HepG2 (cell line): ENCODE data around the gene FRMD8. TPM values are rescaled to one million over a fixed set of nuclear protein-coding genes. Genes with fewer than 3 reads are reported as not detected.

Experiments used
- AGO2 ChIP-seq: fragments of 200-400 bp; formaldehyde crosslinking; optimal IDR thresholded peaks from 2 replicates; pipeline ENCODE3; 2017; ENCODE audit warnings: mild to moderate bottlenecking, low read depth, low read length, moderate library complexity
- BHLHE40 ChIP-seq: IDR thresholded peaks from 2 replicates; pipeline ENCODE4 v1.6.1; 2011; ENCODE audit warnings: low read length, improper control_type of control experiment
- HDAC2 ChIP-seq: sonication (generic); formaldehyde crosslinking; IDR thresholded peaks from 2 replicates; pipeline ENCODE4 v1.4.0; 2020; ENCODE audit warnings: missing genetic modification reagents
- HNRNPL ChIP-seq: fragments of 200-400 bp; formaldehyde crosslinking; IDR thresholded peaks from 2 replicates; pipeline ENCODE4 v1.6.1; 2017; ENCODE audit warnings: mild to moderate bottlenecking, low read depth, low read length
- MXD3 ChIP-seq: IDR thresholded peaks from 2 replicates; pipeline ENCODE4 v1.6.1; 2016; ENCODE audit warnings: mild to moderate bottlenecking, missing biosample characterization, missing genetic modification reagents
- NAIF1 ChIP-seq: sonication (generic); formaldehyde crosslinking; IDR thresholded peaks from 2 replicates; pipeline ENCODE4 v1.5.0; 2020; ENCODE audit warnings: mild to moderate bottlenecking, missing genetic modification reagents, borderline replicate concordance
- POLR2G ChIP-seq: fragments of 200-400 bp; formaldehyde crosslinking; IDR thresholded peaks from 2 replicates; pipeline ENCODE4 v1.6.1; 2018; ENCODE audit warnings: mild to moderate bottlenecking, low read depth, low read length, moderate library complexity
- PTBP1 ChIP-seq: fragments of 200-400 bp; formaldehyde crosslinking; IDR thresholded peaks from 2 replicates; pipeline ENCODE4 v1.6.1; 2018; ENCODE audit warnings: low read length, low read depth; ENCODE audit not compliant: poor library complexity, severe bottlenecking
- RBFOX2 ChIP-seq: fragments of 200-400 bp; formaldehyde crosslinking; IDR thresholded peaks from 2 replicates; pipeline ENCODE4 v1.6.1; 2017; ENCODE audit warnings: low read depth, mild to moderate bottlenecking, low read length
- SMAD1 ChIP-seq: sonication (generic); formaldehyde crosslinking; IDR thresholded peaks from 2 replicates; pipeline ENCODE4 v1.4.0; 2020; ENCODE audit warnings: missing genetic modification reagents, low read depth, mild to moderate bottlenecking, borderline replicate concordance
- UBTF ChIP-seq: sonication (generic); formaldehyde crosslinking; IDR thresholded peaks from 2 replicates; pipeline ENCODE4 v1.4.0; 2020; ENCODE audit warnings: mild to moderate bottlenecking, missing genetic modification reagents
- YEATS2 ChIP-seq: sonication (generic); formaldehyde crosslinking; IDR thresholded peaks from 2 replicates; pipeline ENCODE4 v1.4.0; 2020; ENCODE audit warnings: missing genetic modification reagents, borderline replicate concordance
- ZFX ChIP-seq: sonication (generic); formaldehyde crosslinking; IDR thresholded peaks from 2 replicates; pipeline ENCODE4 v1.4.0; 2020; ENCODE audit warnings: mild to moderate bottlenecking, low read depth, missing genetic modification reagents, moderate library complexity
- ZFY ChIP-seq: sonication (generic); formaldehyde crosslinking; IDR thresholded peaks from 2 replicates; pipeline ENCODE4 v1.4.0; 2020; ENCODE audit warnings: missing genetic modification reagents
- ZNF138 ChIP-seq: sonication (generic); formaldehyde crosslinking; IDR thresholded peaks from 2 replicates; pipeline ENCODE4 v1.5.0; 2020; ENCODE audit warnings: mild to moderate bottlenecking, low read depth, missing genetic modification reagents
- ZNF251 ChIP-seq: sonication (generic); formaldehyde crosslinking; IDR thresholded peaks from 2 replicates; pipeline ENCODE4 v1.9.0; 2021; ENCODE audit warnings: mild to moderate bottlenecking, missing genetic modification reagents
- ZNF263 ChIP-seq: sonication (generic); formaldehyde crosslinking; IDR thresholded peaks from 2 replicates; pipeline ENCODE4 v1.4.0; 2020; ENCODE audit warnings: missing genetic modification reagents
- ZNF430 ChIP-seq: sonication (generic); formaldehyde crosslinking; IDR thresholded peaks from 2 replicates; pipeline ENCODE4 v1.9.0; 2021; ENCODE audit warnings: mild to moderate bottlenecking, missing genetic modification reagents
- ZNF432 ChIP-seq: sonication (generic); formaldehyde crosslinking; IDR thresholded peaks from 2 replicates; pipeline ENCODE4 v1.5.0; 2020; ENCODE audit warnings: missing genetic modification reagents, mild to moderate bottlenecking, borderline replicate concordance
- ZNF737 ChIP-seq: sonication (generic); formaldehyde crosslinking; IDR thresholded peaks from 2 replicates; pipeline ENCODE4 v1.5.0; 2020; ENCODE audit warnings: missing genetic modification reagents, mild to moderate bottlenecking, borderline replicate concordance
- ZSCAN20 ChIP-seq: sonication (generic); formaldehyde crosslinking; IDR thresholded peaks from 2 replicates; pipeline ENCODE4 v1.4.0; 2020; ENCODE audit warnings: missing genetic modification reagents, mild to moderate bottlenecking, borderline replicate concordance
- polyA plus RNA-seq, 8 experiments: library from polyadenylated mRNA; depleted of rRNA in 3 of 8; stranded (reverse) in 7 of 8; unstranded in 1 of 8; fragments of >200 nt; fragmentation: Illumina TruSeq in 4 of 8; extraction: Trizol in 4 of 8; gene quantifications; 2 replicates each; pipeline versions ENCODE4 v1.2.1 to v1.2.3, GENCODE V29; 2011 to 2016; ENCODE audit warnings: low read depth in 4 of 8, missing spikeins in 1 of 8, mixed read lengths in 1 of 8; ENCODE audit not compliant: insufficient read depth in 1 of 8
- total RNA-seq, 5 experiments: library from RNA; depleted of rRNA; stranded (reverse); fragments of >200 nt; fragmentation: Illumina TruSeq; extraction: Trizol; gene quantifications; 2 replicates each; pipeline ENCODE4 v1.2.3, GENCODE V29; 2016; ENCODE audit warnings: low read depth in 1 of 5

FRMD8 gene
- total and polyA plus RNA-seq, 2 of the 13 experiments (the other 11 are each of a cell fraction or from before 2014, with no cell fraction given), result 5.8 to 20.6 TPM

- TF ChIP-seq ZSCAN20 (CRISPR knock-in tag) (no peak), ZNF263 (CRISPR knock-in tag) (peak; percentile 11; the same call in 1 of the 2 replicates), ZNF138 (CRISPR knock-in tag) (peak; percentile 15; the same call in 1 of the 2 replicates), YEATS2 (0 out of 2 replicates have a peak, but pooled peaks have one; percentile 20), UBTF (CRISPR knock-in tag) (peak; percentile 73; the same call in 1 of the 2 replicates), PTBP1 (no peak), HDAC2 (0 out of 2 replicates have a peak, but pooled peaks have one; percentile 13), ZFX (peak; percentile 69; the same call in 1 of the 2 replicates), BHLHE40 (peak; percentile 59), RBFOX2 (peak; percentile 73), ZFY (CRISPR knock-in tag) (peak; percentile 27; the same call in 1 of the 2 replicates), ZNF432 (0 out of 2 replicates have a peak, but pooled peaks have one; percentile 76), ZNF251 (0 out of 2 replicates have a peak, but pooled peaks have one; percentile 62), ZNF430 (CRISPR knock-in tag) (0 out of 2 replicates have a peak, but pooled peaks have one; percentile 53), SMAD1 (CRISPR knock-in tag) (0 out of 2 replicates have a peak, but pooled peaks have one; percentile 49), AGO2 (peak; percentile 87), HNRNPL (0 out of 2 replicates have a peak, but pooled peaks have one; percentile 6), MXD3 (CRISPR knock-in tag) (peak; percentile 11; the same call in 1 of the 2 replicates), NAIF1 (no peak), POLR2G (0 out of 2 replicates have a peak, but pooled peaks have one; percentile 33), ZNF737 (CRISPR knock-in tag) (0 out of 2 replicates have a peak, but pooled peaks have one; percentile 17)
- TF ChIP-seq, all 625 proteins: peak for 33
These were observed 31.4 kb downstream of the FRMD8 start (continued) for GRCh38 chr11:65417702-65418430.
